Neural cell (in vitro differentiated cells): ENCODE measurements around the gene PRKAG2. TPM values are rescaled to one million over a fixed set of nuclear protein-coding genes. Genes with fewer than 3 reads are reported as not detected.

Experiments
- H2AFZ ChIP-seq: fragments of 200-600, 300-800 bp; sonication (generic), shearing (Covaris generic); 2 replicates; pipeline ENCODE4 v1.6.0; 2014; ENCODE audit warnings: low read depth, mild to moderate bottlenecking, antibody characterized with exemption, low read length, moderate library complexity
- H3F3A ChIP-seq: fragments of 200-600 bp; shearing (Covaris generic); 2 replicates; pipeline ENCODE4 v1.6.1; 2016; ENCODE audit warnings: mild to moderate bottlenecking, moderate library complexity, mixed read lengths, antibody characterized with exemption, low read length; ENCODE audit not compliant: insufficient read depth, poor library complexity, severe bottlenecking
- H3K27ac ChIP-seq: fragments of 200-600, 300-800 bp; sonication (generic), shearing (Covaris generic); 2 replicates; pipeline ENCODE4 v1.5.1; 2014; ENCODE audit warnings: mild to moderate bottlenecking, low read length, moderate library complexity
- H3K27me3 ChIP-seq: fragments of 300-800, 200-600 bp; sonication (generic), shearing (Covaris generic); 2 replicates; pipeline ENCODE4 v1.6.0; 2014; ENCODE audit warnings: mild to moderate bottlenecking, low read depth, low read length, moderate library complexity; ENCODE audit not compliant: insufficient read depth
- H3K36me3 ChIP-seq: fragments of 300-800, 200-600 bp; sonication (generic), shearing (Covaris generic); 2 replicates; pipeline ENCODE4 v1.5.1; 2014; ENCODE audit warnings: mild to moderate bottlenecking, antibody characterized with exemption, low read length, moderate library complexity; ENCODE audit not compliant: insufficient read depth
- H3K4me2 ChIP-seq: fragments of 300-800, 200-600 bp; sonication (generic), shearing (Covaris generic); 2 replicates; pipeline ENCODE4 v1.6.0; 2014; ENCODE audit warnings: mild to moderate bottlenecking, low read length
- H3K4me3 ChIP-seq: fragments of 300-800, 200-600 bp; sonication (generic), shearing (Covaris generic); 2 replicates; pipeline ENCODE4 v1.5.1; 2014; ENCODE audit warnings: mild to moderate bottlenecking, low read length, moderate library complexity
- H3K79me2 ChIP-seq: fragments of 200-600 bp; shearing (Covaris generic); replicated peaks from 2 replicates; pipeline ENCODE4 v1.6.0; 2014; ENCODE audit warnings: mild to moderate bottlenecking, low read length, moderate library complexity; ENCODE audit not compliant: insufficient read depth
- H3K9ac ChIP-seq: fragments of 300-800, 200-600 bp; sonication (generic), shearing (Covaris generic); 2 replicates; pipeline ENCODE4 v1.6.1; 2016; ENCODE audit warnings: mild to moderate bottlenecking, low read length, mixed read lengths
- H3K9me2 ChIP-seq: fragments of 200-600 bp; shearing (Covaris generic); 2 replicates; pipeline ENCODE4 v1.6.1; 2016; ENCODE audit warnings: mild to moderate bottlenecking, low read length, mixed read lengths; ENCODE audit not compliant: insufficient read depth
- H3K9me3 ChIP-seq: fragments of 200-600, 300-800 bp; sonication (generic), shearing (Covaris generic); 2 replicates; pipeline ENCODE4 v1.6.1; 2016; ENCODE audit warnings: mild to moderate bottlenecking, mixed run types, low read length, moderate library complexity, mixed read lengths
- H4K20me1 ChIP-seq: fragments of 200-600 bp; shearing (Covaris generic); 2 replicates; pipeline ENCODE4 v1.6.1; 2016; ENCODE audit warnings: mild to moderate bottlenecking, mixed run types; ENCODE audit not compliant: insufficient read depth
- EP300 ChIP-seq: fragments of 450-650 bp; conservative IDR thresholded peaks from 2 replicates; pipeline ENCODE4 v1.6.1; 2014; ENCODE audit warnings: antibody characterized with exemption, mild to moderate bottlenecking, moderate library complexity; ENCODE audit not compliant: poor library complexity, severe bottlenecking
- EZH2 ChIP-seq: fragments of 200-600, 300-800 bp; shearing (Covaris generic), sonication (generic); IDR thresholded peaks from 2 replicates; pipeline ENCODE4 v1.6.1; 2014; ENCODE audit warnings: antibody characterized with exemption, low read length, borderline replicate concordance, mild to moderate bottlenecking; ENCODE audit not compliant: insufficient read depth, poor library complexity, severe bottlenecking
- MXI1 ChIP-seq: fragments of 450-650 bp; conservative IDR thresholded peaks from 2 replicates; pipeline ENCODE4 v1.6.1; 2014; ENCODE audit warnings: antibody characterized with exemption, mild to moderate bottlenecking; ENCODE audit not compliant: poor library complexity, severe bottlenecking
- POLR2AphosphoS5 ChIP-seq: IDR thresholded peaks from 2 replicates; pipeline ENCODE4 v1.6.1; 2012
- RAD21 ChIP-seq: fragments of 450-650 bp; conservative IDR thresholded peaks from 2 replicates; pipeline ENCODE4 v1.6.1; 2014; ENCODE audit warnings: antibody characterized with exemption, mild to moderate bottlenecking, moderate library complexity
- SMC3 ChIP-seq: fragments of 450-650 bp; conservative IDR thresholded peaks from 2 replicates; pipeline ENCODE4 v1.6.1; 2014; ENCODE audit warnings: antibody characterized with exemption, mild to moderate bottlenecking, moderate library complexity; ENCODE audit not compliant: poor library complexity
- TAF1 ChIP-seq: IDR thresholded peaks from 2 replicates; pipeline ENCODE4 v1.6.1; 2012; ENCODE audit warnings: low read depth
- polyA plus RNA-seq: library from polyadenylated mRNA; depleted of rRNA; stranded (reverse); fragments of >200 nt; gene quantifications from 2 replicates; pipeline ENCODE4 v1.2.3, GENCODE V29; 2014
- TF ChIP-seq, protein P1 (sequence below): IDR thresholded peaks from 2 replicates; pipeline ENCODE4 v1.6.1; 2012; ENCODE audit warnings: borderline replicate concordance
- TF ChIP-seq, protein P2 (sequence below): fragments of 450-650 bp; IDR thresholded peaks from 2 replicates; pipeline ENCODE4 v1.5.1; 2014; ENCODE audit warnings: antibody characterized with exemption, mild to moderate bottlenecking, moderate library complexity; ENCODE audit not compliant: poor library complexity, severe bottlenecking

The PRKAG2 gene
- polyA plus RNA-seq, 1 donor from 2014 or later: 22.9 TPM

DNA sequence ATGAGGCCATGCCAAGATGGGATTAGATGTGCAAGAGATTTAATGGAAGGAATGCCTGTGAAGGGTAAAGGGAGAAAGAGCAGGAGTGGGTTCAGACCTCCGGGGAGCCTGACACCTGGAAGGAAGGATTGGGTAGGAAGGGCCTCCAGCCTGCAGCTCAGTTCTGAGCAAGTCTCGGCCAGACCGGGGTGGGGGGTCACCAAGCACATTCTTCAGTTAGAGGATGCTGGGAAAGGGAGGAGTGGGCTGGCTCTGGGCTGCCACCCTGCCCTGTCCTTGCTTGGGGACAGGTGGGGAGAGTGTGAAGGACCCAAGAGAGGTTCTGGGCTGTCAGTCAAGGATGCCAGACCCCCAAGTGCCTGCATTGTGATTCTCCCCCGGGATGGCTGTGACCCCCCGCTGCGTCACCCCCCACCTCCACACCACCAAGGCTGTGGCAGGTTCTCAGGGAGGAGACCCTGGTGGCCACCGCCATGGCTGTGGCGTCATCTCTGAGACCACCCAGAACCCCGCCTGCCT is 16.5 kb upstream of the PRKAG2 start:
- no peak overlapping the region for H2AFZ ChIP-seq
- H3K4me2 ChIP-seq: no peak overlapping the region
- H3F3A ChIP-seq: no peaks in the 10 kb centered on the region
- no peak overlapping the region for H3K9ac ChIP-seq
- H3K79me2 ChIP-seq: no peaks in the 10 kb centered on the region
- H4K20me1 ChIP-seq: no peaks in the 10 kb centered on the region
- TF ChIP-seq EZH2: no peak
- no peak for TF ChIP-seq SMC3
- TF ChIP-seq POLR2AphosphoS5: no peak
- TF ChIP-seq, protein P1, sequence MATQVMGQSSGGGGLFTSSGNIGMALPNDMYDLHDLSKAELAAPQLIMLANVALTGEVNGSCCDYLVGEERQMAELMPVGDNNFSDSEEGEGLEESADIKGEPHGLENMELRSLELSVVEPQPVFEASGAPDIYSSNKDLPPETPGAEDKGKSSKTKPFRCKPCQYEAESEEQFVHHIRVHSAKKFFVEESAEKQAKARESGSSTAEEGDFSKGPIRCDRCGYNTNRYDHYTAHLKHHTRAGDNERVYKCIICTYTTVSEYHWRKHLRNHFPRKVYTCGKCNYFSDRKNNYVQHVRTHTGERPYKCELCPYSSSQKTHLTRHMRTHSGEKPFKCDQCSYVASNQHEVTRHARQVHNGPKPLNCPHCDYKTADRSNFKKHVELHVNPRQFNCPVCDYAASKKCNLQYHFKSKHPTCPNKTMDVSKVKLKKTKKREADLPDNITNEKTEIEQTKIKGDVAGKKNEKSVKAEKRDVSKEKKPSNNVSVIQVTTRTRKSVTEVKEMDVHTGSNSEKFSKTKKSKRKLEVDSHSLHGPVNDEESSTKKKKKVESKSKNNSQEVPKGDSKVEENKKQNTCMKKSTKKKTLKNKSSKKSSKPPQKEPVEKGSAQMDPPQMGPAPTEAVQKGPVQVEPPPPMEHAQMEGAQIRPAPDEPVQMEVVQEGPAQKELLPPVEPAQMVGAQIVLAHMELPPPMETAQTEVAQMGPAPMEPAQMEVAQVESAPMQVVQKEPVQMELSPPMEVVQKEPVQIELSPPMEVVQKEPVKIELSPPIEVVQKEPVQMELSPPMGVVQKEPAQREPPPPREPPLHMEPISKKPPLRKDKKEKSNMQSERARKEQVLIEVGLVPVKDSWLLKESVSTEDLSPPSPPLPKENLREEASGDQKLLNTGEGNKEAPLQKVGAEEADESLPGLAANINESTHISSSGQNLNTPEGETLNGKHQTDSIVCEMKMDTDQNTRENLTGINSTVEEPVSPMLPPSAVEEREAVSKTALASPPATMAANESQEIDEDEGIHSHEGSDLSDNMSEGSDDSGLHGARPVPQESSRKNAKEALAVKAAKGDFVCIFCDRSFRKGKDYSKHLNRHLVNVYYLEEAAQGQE: no peak
- no peak for TF ChIP-seq TAF1
- no peak for TF ChIP-seq MXI1
- TF ChIP-seq, protein P2, sequence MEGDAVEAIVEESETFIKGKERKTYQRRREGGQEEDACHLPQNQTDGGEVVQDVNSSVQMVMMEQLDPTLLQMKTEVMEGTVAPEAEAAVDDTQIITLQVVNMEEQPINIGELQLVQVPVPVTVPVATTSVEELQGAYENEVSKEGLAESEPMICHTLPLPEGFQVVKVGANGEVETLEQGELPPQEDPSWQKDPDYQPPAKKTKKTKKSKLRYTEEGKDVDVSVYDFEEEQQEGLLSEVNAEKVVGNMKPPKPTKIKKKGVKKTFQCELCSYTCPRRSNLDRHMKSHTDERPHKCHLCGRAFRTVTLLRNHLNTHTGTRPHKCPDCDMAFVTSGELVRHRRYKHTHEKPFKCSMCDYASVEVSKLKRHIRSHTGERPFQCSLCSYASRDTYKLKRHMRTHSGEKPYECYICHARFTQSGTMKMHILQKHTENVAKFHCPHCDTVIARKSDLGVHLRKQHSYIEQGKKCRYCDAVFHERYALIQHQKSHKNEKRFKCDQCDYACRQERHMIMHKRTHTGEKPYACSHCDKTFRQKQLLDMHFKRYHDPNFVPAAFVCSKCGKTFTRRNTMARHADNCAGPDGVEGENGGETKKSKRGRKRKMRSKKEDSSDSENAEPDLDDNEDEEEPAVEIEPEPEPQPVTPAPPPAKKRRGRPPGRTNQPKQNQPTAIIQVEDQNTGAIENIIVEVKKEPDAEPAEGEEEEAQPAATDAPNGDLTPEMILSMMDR: no peak
- no peak for TF ChIP-seq RAD21
- no peak for TF ChIP-seq EP300
- H3K9me2 ChIP-seq: no peaks in the 10 kb centered on the region
- no peaks in the 10 kb centered on the region for H3K36me3 ChIP-seq
- H3K27me3 ChIP-seq: no peaks in the 10 kb centered on the region
- no peak overlapping the region for H3K4me3 ChIP-seq
- H3K9me3 ChIP-seq: no peaks in the 10 kb centered on the region
- H3K27ac ChIP-seq: no peak overlapping the region

DNA sequence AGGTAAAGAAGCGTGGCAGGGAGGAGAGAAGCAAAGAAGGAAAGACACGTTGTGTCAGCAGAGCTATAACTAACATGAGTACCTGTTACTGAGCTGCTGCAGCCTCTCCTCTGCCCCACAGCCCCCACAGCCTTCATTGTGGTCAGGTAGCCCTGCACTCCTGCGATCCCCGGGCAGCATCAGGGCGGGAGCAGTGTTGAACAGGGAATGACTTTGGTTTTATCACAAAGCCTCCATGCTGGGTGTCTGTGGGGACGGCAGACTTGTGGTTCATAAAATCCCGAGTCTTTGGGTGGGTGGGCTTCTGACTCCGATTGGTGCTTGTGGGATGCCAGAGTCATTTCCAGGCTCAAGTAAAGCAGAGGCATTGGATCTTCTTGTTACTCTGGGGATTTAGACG is 14.8 kb upstream of the PRKAG2 start:
- Histone ChIP-seq H3K9ac (no peak overlapping the region), H3K79me2 (no peaks in the 10 kb centered on the region), H3K36me3 (no peaks in the 10 kb centered on the region), H2AFZ (no peak overlapping the region), H3K4me3 (no peak overlapping the region), H3K9me2 (no peaks in the 10 kb centered on the region), H3F3A (no peaks in the 10 kb centered on the region), H3K9me3 (no peaks in the 10 kb centered on the region), H3K27me3 (no peaks in the 10 kb centered on the region), H4K20me1 (no peaks in the 10 kb centered on the region), H3K4me2 (no peak overlapping the region), H3K27ac (no peak overlapping the region)
- TF ChIP-seq SMC3 (no peak), POLR2AphosphoS5 (no peak), RAD21 (no peak), EZH2 (no peak)
- TF ChIP-seq, protein P1: no peak
